ENCODE results near the gene SLC22A23. TPM values are rescaled to one million over a fixed set of nuclear protein-coding genes. Genes with fewer than 3 reads are reported as not detected.
"Not testable (repeated sequence)": the region's sequence is repeated elsewhere in the genome, so short reads cannot be mapped to it uniquely, and the experiment has no call there.

SLC22A23 gene
- total RNA-seq, 1 experiment from 2014 or later, result 6.8 TPM

DNA sequence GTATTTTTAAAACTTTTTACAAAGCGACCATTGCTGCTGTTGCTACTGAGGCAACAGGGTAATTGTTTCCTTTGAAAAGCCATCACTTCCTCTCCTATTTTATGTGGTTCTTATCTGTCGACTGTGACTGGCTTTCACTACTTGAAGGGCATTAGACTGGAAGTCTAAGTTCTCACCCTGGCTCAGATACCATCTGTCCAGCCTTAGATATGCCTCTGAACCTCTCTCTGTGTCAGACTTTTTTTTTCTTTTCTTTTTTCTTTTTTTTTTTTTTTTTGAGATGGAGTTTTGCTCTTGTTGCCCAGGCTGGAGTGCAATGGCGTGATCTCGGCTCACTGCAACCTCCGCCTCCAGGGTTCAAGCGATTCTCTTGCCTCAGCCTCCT lies 78.5 kb downstream of the SLC22A23 start:
- not testable (repeated sequence) for H3K9me3 Mint-ChIP-seq; H3K79me2 ChIP-seq (ENCODE audit: insufficient read depth, low read length); H4K8ac ChIP-seq (replicated peaks; ENCODE audit: insufficient read length, low read depth, low read length); H2AFZ ChIP-seq (ENCODE audit: low read length); H2BK5ac ChIP-seq (ENCODE audit: insufficient read length, low read length); H2BK120ac ChIP-seq (ENCODE audit: low read depth, low read length, poor library complexity, severe bottlenecking); H3K23me2 ChIP-seq (ENCODE audit: insufficient read length, low read depth, low read length, poor library complexity, severe bottlenecking); H2BK20ac ChIP-seq (ENCODE audit: low read depth, low read length, poor library complexity, severe bottlenecking); H3K9ac ChIP-seq (ENCODE audit: extremely low read depth, insufficient read length, low read length); H2BK12ac ChIP-seq (ENCODE audit: insufficient read length, low read depth, low read length); H3T11ph ChIP-seq (ENCODE audit: low read length); H3K36me3 Mint-ChIP-seq (ENCODE audit: insufficient read depth in 1 of 3, low read depth in 3 of 3); H3K14ac ChIP-seq (ENCODE audit: insufficient read depth, low read length); H4K20me1 ChIP-seq (ENCODE audit: control insufficient read depth, insufficient read depth, insufficient read length); H3K27me3 Mint-ChIP-seq (ENCODE audit: low read depth); H3K4ac ChIP-seq (ENCODE audit: low read depth, low read length); H4K5ac ChIP-seq (ENCODE audit: insufficient read length, low read depth, low read length); H2BK15ac ChIP-seq (ENCODE audit: low read depth, low read length); H3K4me1 ChIP-seq (ENCODE audit: insufficient read depth, low read length); H3K18ac ChIP-seq (ENCODE audit: insufficient read length, low read depth, low read length); H4K91ac ChIP-seq (ENCODE audit: insufficient read length, low read depth, low read length); DNase-seq; H3K9me3 ChIP-seq (ENCODE audit: control insufficient read depth, low read depth, low read length); H3K79me1 ChIP-seq (ENCODE audit: insufficient read depth, low read depth, low read length, poor library complexity, severe bottlenecking); H3K27ac ChIP-seq (ENCODE audit: insufficient read length, low read depth, low read length); H3K4me2 ChIP-seq (ENCODE audit: insufficient read depth, insufficient read length, low read length); H2AK5ac ChIP-seq (ENCODE audit: insufficient read length, low read length); H3K4me3 Mint-ChIP-seq; H3K23ac ChIP-seq (ENCODE audit: insufficient read length, low read depth, low read length); H3K27ac Mint-ChIP-seq; H3K27me3 ChIP-seq (ENCODE audit: insufficient read depth, low read length); H3K56ac ChIP-seq (ENCODE audit: insufficient read length, low read depth, low read length)
- peaks cover 16 to 17% of the 10 kb centered on the region in 2 experiments; a peak in 3 of 4 replicates for H3K4me1 Mint-ChIP-seq
- no CpG with 5 or more reads among the region's 6 CpGs for WGBS (ENCODE audit: extremely low coverage, insufficient read length, low lambda C conversion rate)
